ENCODE measurements around the gene NR3C2.

The NR3C2 gene

GRCh38 chr4:148061795-148062194 is 380.4 kb downstream of the NR3C2 start:
- in situ Hi-C loops (cut with HindIII; ENCODE audit: low sequenced_read_pairs): no loop called here
- no peak overlapping the region for H3K4me3 ChIP-seq (ENCODE audit: low read depth, low read length)
- TF ChIP-seq CTCF (IDR thresholded peaks at IDR 0.05; ENCODE audit: low read depth, low read length, missing control alignments): no peak
- no peak for DNase-seq (ENCODE audit: low read depth)

GRCh38 chr4:148061141-148061481 is 381.1 kb downstream of the NR3C2 start:
- TF ChIP-seq CTCF (IDR thresholded peaks at IDR 0.05; ENCODE audit: low read depth, low read length, missing control alignments): no peak
- no peak overlapping the region for H3K4me3 ChIP-seq (ENCODE audit: low read depth, low read length)
- in situ Hi-C loops (cut with HindIII; ENCODE audit: low sequenced_read_pairs): no loop called here
- no peak for DNase-seq (ENCODE audit: low read depth)

GRCh38 chr4:148060264-148061140 is 381.7 kb downstream of the NR3C2 start:
- in situ Hi-C loops (cut with HindIII; ENCODE audit: low sequenced_read_pairs): no loop called here
- TF ChIP-seq CTCF (IDR thresholded peaks at IDR 0.05; ENCODE audit: low read depth, low read length, missing control alignments): no peak
- no peak overlapping the region for H3K4me3 ChIP-seq (ENCODE audit: low read depth, low read length)
- no peak for DNase-seq (ENCODE audit: low read depth)

- no peak for TF ChIP-seq CTCF (IDR thresholded peaks at IDR 0.05; ENCODE audit: low read depth, low read length, missing control alignments)
- H3K4me3 ChIP-seq (ENCODE audit: low read depth, low read length): no peak overlapping the region
- DNase-seq (ENCODE audit: low read depth): no peak
- in situ Hi-C loops (cut with HindIII; ENCODE audit: low sequenced_read_pairs): no loop called here
Measured at GRCh38 chr4:148059617-148060180, 382.5 kb downstream of the NR3C2 start.

- no peak for DNase-seq (ENCODE audit: low read depth)
- in situ Hi-C loops (cut with HindIII; ENCODE audit: low sequenced_read_pairs): no loop called here
- TF ChIP-seq CTCF (IDR thresholded peaks at IDR 0.05; ENCODE audit: low read depth, low read length, missing control alignments): no peak
Measured at GRCh38 chr4:148057984-148058859, 384.0 kb downstream of the NR3C2 start.

GRCh38 chr4:148057516-148057915 is 384.7 kb downstream of the NR3C2 start:
- TF ChIP-seq CTCF (IDR thresholded peaks at IDR 0.05; ENCODE audit: low read depth, low read length, missing control alignments): no peak
- in situ Hi-C loops (cut with HindIII; ENCODE audit: low sequenced_read_pairs): no loop called here
- no peak for DNase-seq (ENCODE audit: low read depth)
- no peak overlapping the region for H3K4me3 ChIP-seq (ENCODE audit: low read depth, low read length)

More at GRCh38 chr4:148057984-148058859, 384.0 kb downstream of the NR3C2 start:
- no peak overlapping the region for H3K4me3 ChIP-seq (ENCODE audit: low read depth, low read length)

Data from astrocyte of the cerebellum (primary cell).